Measurements from ENCODE around the gene PRKCA.

DNA sequence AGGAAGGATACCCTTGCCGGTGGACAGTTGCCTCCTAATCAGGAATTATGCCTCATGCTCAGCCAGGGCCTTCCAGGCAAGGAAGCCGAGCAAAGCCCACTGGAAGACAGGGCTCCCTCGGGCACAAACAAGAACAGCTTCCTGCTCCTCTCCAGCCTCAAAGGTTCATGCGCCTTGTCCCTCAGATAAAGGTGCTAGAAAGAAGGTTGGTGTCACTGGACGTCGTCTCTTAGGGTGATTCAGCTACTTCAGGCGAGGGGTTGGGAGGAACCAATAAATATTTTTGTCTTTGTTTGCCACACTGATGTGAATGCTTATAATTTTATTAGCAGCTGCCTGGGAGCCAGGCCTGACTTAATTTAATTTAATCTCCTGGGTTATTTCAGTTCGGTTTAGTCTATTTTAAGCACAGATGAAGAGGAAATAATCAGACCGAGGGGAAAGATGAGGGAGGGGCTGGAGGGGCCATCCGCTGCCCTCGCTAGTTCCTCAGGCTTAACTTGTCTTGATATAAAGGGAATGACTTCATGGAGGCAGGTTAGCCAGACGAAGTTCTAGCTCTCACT lies 360.7 kb downstream of the PRKCA start:
- TF ChIP-seq ETV6 (conservative IDR thresholded peaks at IDR 0.05 in 1 of 2, IDR thresholded peaks at IDR 0.05 in 1 of 2; ENCODE audit: borderline replicate concordance in 1 of 2, low read depth in 1 of 2), result no peak
- TF ChIP-seq CBX5 (IDR thresholded peaks at IDR 0.05; ENCODE audit: low read depth), result no peak
- TF ChIP-seq EZH2 (IDR thresholded peaks at IDR 0.05; ENCODE audit: borderline replicate concordance, control insufficient read depth, low read depth, low read length), result no peak
- no peak for TF ChIP-seq REST (IDR thresholded peaks at IDR 0.05; ENCODE audit: low read depth, low read length)
- TF ChIP-seq MAX (IDR thresholded peaks at IDR 0.05; ENCODE audit: low read depth, low read length), result no peak
- TF ChIP-seq BHLHE40 (IDR thresholded peaks at IDR 0.05; ENCODE audit: borderline replicate concordance in 1 of 2, low read depth in 2 of 2, low read length in 1 of 2), result no peak
- TF ChIP-seq EP300 (IDR thresholded peaks at IDR 0.05; ENCODE audit: borderline replicate concordance in 1 of 2, control insufficient read depth in 1 of 2, low read depth in 2 of 2, low read length in 2 of 2), result no peak

All from GM12878 (cell line).